Fibroblast of the aortic adventitia (primary cell): ENCODE results near the gene PRKAG2. TPM values are rescaled to one million over a fixed set of nuclear protein-coding genes. Genes with fewer than 3 reads are reported as not detected.

Source experiments
- DNase-seq: peaks from one replicate; pipeline ENCODE4 v3.0.0-alpha.2; 2010; ENCODE audit warnings: low read depth
- H3K4me3 ChIP-seq: 2 replicates; pipeline ENCODE4 v1.5.1; 2011; ENCODE audit warnings: low read depth, mild to moderate bottlenecking, control low read depth, low read length, moderate library complexity
- total RNA-seq: library from RNA; depleted of rRNA; stranded (reverse); fragments of >200 nt; gene quantifications from 2 replicates; pipeline ENCODE4 v1.2.3, GENCODE V29; 2012; ENCODE audit warnings: low replicate concordance
- TF ChIP-seq, protein P1 (sequence below): IDR thresholded peaks from 2 replicates; pipeline ENCODE4 v1.5.1; 2011; ENCODE audit warnings: mild to moderate bottlenecking, low read length, control low read depth, inconsistent platforms; ENCODE audit not compliant: insufficient read depth

The PRKAG2 gene
- total RNA-seq, 1 donor = 10.0 TPM

GRCh38 chr7:151806204-151806603 is 70.7 kb downstream of the PRKAG2 start:
- H3K4me3 ChIP-seq = no peak overlapping the region
- TF ChIP-seq, protein P1, sequence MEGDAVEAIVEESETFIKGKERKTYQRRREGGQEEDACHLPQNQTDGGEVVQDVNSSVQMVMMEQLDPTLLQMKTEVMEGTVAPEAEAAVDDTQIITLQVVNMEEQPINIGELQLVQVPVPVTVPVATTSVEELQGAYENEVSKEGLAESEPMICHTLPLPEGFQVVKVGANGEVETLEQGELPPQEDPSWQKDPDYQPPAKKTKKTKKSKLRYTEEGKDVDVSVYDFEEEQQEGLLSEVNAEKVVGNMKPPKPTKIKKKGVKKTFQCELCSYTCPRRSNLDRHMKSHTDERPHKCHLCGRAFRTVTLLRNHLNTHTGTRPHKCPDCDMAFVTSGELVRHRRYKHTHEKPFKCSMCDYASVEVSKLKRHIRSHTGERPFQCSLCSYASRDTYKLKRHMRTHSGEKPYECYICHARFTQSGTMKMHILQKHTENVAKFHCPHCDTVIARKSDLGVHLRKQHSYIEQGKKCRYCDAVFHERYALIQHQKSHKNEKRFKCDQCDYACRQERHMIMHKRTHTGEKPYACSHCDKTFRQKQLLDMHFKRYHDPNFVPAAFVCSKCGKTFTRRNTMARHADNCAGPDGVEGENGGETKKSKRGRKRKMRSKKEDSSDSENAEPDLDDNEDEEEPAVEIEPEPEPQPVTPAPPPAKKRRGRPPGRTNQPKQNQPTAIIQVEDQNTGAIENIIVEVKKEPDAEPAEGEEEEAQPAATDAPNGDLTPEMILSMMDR = no peak
- no peak for DNase-seq

DNA sequence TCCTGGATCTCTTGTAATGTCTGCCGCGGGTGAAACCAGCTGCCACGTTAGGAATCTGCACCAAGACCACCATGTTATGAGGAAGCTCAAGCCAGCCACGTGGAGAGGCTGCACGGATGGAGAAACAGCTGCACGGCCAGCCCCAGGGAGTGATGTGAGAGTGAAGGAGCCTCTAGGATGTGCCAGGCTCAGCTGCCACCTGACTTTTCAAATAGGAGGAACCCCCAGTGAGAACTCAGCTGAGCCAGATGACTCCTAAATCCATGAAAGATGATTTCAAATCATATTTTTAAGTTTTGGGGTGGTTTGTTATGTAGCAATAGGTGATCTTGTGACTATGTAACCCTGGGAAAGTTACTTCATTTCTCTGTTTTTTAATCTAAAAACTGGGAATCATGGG is 71.7 kb downstream of the PRKAG2 start:
- no peak for DNase-seq
- no peak overlapping the region for H3K4me3 ChIP-seq

DNA sequence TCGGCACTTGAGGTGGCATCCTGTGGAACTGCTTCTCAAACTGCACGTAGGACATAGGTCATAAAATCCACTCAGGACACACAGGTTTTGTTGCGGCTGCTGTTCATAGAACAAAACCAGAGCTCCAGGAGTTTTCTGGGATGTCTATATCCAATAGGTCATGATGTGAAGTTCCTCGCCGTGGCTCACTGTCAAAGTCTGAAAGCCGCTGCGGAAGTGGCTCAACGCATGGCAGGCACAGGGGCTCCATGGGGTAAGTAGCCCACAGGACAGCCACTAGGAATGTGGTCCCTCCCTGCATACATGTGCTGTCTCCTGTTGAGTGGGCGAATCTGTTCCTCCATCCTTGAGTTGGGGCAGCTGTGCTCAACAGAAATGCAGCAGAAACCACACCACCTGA is 72.2 kb downstream of the PRKAG2 start:
- H3K4me3 ChIP-seq = no peak overlapping the region
- TF ChIP-seq, protein P1 = no peak
- DNase-seq = no peak

More for the DNA sequence above, 71.7 kb downstream of the PRKAG2 start:
- TF ChIP-seq, protein P1 = no peak

DNA sequence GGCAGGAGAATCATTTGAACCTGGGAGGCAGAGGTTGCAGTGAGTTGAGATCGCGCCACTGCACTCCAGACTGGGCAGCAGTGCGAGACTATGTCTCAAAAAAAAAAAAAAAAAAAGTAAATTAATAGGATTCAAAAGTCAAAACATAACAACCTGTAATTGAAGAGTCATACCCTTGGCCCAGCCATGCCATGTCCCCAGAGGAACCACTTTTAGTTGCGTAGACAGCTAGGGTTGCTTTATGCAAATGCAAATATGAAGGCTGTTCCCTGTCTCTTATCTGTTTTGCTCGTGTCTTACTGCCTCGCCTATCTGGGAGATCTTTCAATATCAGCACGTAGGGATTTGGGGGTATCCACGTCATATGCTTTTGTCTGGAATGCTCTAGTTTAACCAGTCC is 73.1 kb downstream of the PRKAG2 start:
- no peak overlapping the region for H3K4me3 ChIP-seq
- TF ChIP-seq, protein P1 = no peak
- no peak for DNase-seq

DNA sequence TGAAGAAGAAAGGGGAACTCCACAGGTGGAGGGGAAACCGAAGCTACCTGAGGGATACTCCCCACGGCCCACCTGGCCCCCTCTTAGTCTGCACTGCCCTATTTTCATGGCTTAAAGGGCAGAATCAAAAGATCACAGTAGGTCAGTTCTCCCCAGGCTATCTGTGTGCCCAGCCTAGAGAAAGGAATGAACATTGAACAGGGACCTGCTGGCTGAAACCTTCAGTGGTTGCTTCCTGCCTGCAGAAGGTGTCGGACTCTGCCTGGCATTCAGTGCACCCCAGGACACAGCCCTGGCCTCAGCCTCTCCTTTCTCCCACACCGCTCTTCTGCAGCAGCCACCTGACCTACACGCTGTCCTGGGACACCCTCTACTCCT is 74.5 kb downstream of the PRKAG2 start:
- no peak for DNase-seq
- TF ChIP-seq, protein P1 = no peak
- H3K4me3 ChIP-seq = no peak overlapping the region

DNA sequence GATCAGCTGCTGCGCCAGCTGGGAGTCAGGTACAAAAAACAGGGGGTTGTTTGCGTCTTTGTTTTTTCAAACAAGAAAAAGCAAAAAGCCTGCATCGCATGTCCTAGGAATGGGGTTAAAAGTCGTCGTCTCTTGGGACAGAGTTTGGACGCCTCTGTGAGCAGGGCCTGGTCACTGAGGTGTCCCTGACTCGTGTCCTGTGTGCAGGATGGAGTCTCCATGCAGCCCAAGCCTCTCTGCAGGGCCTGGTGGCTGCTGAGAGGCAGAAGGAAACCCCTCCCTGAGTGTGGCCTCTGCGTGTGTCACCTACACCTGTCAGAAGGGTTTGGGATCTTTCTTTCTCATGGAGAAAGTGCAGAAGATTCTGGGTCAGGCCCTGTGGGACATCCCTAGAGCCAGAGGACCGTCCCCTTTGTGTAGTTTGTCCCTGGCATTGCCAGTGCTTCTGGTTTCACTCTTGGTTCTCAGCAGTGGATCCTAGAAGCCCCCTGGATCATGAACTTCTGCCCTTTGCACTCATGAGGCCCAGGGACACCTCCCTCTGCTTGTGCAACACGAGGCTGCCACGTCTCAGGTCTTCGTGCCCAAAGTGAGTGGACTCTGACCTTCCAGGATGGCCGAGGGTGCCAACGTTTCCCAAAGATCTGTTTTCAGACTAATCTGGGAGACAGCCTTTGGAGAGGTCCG is 75.0 kb downstream of the PRKAG2 start:
- TF ChIP-seq, protein P1 = no peak
- no peak for DNase-seq
- H3K4me3 ChIP-seq = no peak overlapping the region

DNA sequence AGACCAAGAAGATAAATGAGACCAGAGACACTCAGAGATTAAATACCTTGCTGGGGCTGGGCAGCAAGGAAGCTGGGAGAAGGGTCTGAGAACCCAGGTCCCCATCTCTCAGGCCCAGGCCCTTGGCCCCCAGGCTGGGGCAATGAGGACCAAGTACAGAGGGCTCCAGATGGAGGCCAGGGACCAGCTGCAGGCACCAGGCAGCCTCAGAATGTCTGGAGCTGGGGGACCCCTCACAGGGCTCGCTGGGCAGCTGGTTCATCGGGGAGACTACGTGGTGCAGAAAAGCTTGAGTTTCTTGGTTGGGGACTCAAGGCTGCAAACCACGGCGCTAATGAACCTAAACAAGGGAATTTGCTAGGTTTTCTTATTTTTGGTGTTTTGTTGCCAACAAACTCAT is 75.6 kb downstream of the PRKAG2 start:
- TF ChIP-seq, protein P1 = no peak
- DNase-seq = no peak
- H3K4me3 ChIP-seq = no peak overlapping the region
